ENCODE measurements around the gene ETFB. TPM values are rescaled to one million over a fixed set of nuclear protein-coding genes. Genes with fewer than 3 reads are reported as not detected.
A peak's percentile ranks its signal among the peaks of the same experiment; 100 is the strongest.

The ETFB gene
- total RNA-seq, 1 donor from 2014 or later = 70.6 TPM

GRCh38 chr19:51330366-51330765 is 35.8 kb downstream of the ETFB start:
- FAIRE-seq = no peak
- Histone ChIP-seq H3K36me3 (ENCODE audit: control insufficient read depth, insufficient read depth, low read length) (no peaks in the 10 kb centered on the region), H3K4me3 (ENCODE audit: low read depth, low read length) (no peak overlapping the region), H3K27me3 (ENCODE audit: control insufficient read depth, insufficient read depth, low read length) (peaks cover 2% of the 10 kb centered on the region)
- TF ChIP-seq, protein P1, sequence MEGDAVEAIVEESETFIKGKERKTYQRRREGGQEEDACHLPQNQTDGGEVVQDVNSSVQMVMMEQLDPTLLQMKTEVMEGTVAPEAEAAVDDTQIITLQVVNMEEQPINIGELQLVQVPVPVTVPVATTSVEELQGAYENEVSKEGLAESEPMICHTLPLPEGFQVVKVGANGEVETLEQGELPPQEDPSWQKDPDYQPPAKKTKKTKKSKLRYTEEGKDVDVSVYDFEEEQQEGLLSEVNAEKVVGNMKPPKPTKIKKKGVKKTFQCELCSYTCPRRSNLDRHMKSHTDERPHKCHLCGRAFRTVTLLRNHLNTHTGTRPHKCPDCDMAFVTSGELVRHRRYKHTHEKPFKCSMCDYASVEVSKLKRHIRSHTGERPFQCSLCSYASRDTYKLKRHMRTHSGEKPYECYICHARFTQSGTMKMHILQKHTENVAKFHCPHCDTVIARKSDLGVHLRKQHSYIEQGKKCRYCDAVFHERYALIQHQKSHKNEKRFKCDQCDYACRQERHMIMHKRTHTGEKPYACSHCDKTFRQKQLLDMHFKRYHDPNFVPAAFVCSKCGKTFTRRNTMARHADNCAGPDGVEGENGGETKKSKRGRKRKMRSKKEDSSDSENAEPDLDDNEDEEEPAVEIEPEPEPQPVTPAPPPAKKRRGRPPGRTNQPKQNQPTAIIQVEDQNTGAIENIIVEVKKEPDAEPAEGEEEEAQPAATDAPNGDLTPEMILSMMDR (IDR thresholded peaks at IDR 0.05; ENCODE audit: insufficient read depth, low read length, severe bottlenecking) = no peak
- no peak for DNase-seq (ENCODE audit: low read depth)

DNA sequence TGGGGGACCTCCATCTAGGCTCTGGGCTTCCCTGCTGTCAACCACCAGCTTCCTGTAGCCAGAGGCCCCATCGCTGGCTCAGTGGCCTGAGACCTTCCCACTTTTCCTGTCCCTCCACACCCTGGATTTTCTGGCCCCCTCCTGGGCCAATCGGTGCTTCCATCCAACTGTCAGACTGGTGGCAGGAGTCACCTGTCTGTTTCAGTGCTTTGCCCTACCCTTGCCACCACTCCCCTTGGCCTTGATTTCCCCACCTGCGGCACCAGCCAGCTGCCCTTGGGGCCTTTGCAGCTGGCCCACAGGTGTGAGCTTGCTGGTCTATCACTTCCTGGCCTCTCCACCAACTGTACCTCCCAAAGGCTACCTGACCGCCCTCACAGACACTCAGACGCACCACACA is 36.8 kb downstream of the ETFB start:
- no peaks in the 10 kb centered on the region for H3K36me3 ChIP-seq (ENCODE audit: control insufficient read depth, insufficient read depth, low read length)
- DNase-seq (ENCODE audit: low read depth) = no peak
- TF ChIP-seq, protein P1 (IDR thresholded peaks at IDR 0.05; ENCODE audit: insufficient read depth, low read length, severe bottlenecking) = no peak
- H3K4me3 ChIP-seq (ENCODE audit: low read depth, low read length) = no peak overlapping the region
- no peak for FAIRE-seq
- peaks cover 2% of the 10 kb centered on the region for H3K27me3 ChIP-seq (ENCODE audit: control insufficient read depth, insufficient read depth, low read length)

GRCh38 chr19:51327066-51328001 is 38.9 kb downstream of the ETFB start:
- TF ChIP-seq, protein P1 (IDR thresholded peaks at IDR 0.05; ENCODE audit: insufficient read depth, low read length, severe bottlenecking) = no peak
- DNase-seq (ENCODE audit: low read depth) (no peak), FAIRE-seq (no peak)
- no peak overlapping the region for H3K4me3 ChIP-seq (ENCODE audit: low read depth, low read length)
- peaks cover 2% of the 10 kb centered on the region for H3K27me3 ChIP-seq (ENCODE audit: control insufficient read depth, insufficient read depth, low read length)
- no peaks in the 10 kb centered on the region for H3K36me3 ChIP-seq (ENCODE audit: control insufficient read depth, insufficient read depth, low read length)

DNA sequence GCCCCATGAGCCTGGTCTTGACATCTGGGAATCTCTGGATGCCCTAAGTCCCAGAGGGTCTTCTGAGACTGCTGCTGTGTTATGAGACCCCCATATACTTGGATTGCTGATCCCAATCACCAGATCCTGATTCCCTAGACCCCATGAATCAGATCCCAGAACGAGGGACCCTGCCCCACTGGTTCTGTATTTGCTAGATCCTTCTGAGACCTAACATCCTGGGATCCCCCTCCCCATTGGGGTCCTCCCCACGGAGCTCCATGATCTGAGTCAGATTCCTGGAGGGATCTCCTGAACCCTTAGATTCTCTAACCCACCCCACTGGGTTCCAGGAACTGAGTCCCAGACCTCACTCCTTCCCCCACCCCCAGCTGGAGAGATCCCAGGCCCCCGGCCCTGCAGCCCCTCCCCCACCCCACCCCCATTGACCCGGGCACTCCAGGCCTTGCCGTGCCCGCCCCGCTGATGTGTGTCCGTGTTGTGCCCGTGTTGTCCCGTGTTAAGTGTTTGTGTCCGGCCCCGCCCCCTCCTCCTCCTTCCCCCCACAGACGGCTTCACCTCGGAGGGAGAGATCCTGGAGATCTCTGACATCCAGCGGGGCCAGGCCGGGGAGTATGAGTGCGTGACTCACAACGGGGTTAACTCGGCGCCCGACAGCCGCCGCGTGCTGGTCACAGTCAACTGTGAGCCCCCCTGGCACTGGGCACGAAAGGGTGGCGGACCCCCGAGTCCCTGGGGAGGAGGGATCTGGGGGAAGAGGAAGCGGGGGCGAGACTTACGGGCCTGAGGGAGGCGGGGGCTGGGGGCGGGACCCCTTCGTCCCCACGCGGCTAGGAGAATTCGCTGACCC is 39.7 kb downstream of the ETFB start:
- TF ChIP-seq, protein P1 (IDR thresholded peaks at IDR 0.05; ENCODE audit: insufficient read depth, low read length, severe bottlenecking) = no peak
- H3K27me3 ChIP-seq (ENCODE audit: control insufficient read depth, insufficient read depth, low read length) = peaks cover 2% of the 10 kb centered on the region
- H3K36me3 ChIP-seq (ENCODE audit: control insufficient read depth, insufficient read depth, low read length) = no peaks in the 10 kb centered on the region
- H3K4me3 ChIP-seq (ENCODE audit: low read depth, low read length) = no peak overlapping the region
- DNase-seq (ENCODE audit: low read depth) = no peak
- peak; percentile 40 for FAIRE-seq

DNA sequence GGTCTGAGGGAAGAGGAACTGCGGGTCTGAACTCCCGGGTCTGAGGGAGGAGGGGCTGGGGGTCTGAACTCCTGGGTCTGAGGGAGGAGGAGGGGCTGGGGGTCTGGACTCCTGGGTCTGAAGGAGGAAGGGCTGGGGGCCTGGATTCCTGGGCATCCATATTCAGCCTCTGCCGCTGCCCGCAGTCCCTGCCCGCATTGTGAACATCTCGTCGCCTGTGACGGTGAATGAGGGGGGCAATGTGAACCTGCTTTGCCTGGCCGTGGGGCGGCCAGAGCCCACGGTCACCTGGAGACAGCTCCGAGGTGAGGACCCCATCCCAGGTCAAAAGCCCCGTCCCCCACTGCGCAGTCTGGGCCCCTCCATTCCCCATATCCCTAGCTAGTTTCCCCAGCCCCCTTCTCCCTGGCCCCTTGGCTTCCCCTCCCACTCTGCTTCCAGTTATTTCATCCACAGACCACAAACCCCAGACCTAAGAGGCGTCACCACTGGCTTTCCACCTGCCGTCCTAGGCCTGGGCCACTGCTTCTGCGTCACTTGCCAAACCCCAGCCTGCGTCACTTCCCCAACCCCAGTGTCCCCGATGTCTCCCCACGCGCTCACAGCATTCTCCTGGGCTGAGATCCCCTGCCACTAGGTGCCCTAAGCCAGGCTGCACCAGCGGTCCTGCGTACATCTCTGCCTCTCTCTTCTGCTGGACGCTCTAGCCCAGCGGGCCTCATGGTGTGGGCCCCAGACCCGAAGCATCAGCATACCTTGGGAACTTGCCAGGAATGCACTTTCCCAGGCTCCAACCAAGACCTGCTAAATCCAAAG is 40.8 kb downstream of the ETFB start:
- DNase-seq (ENCODE audit: low read depth) (no peak), FAIRE-seq (no peak)
- Histone ChIP-seq H3K4me3 (ENCODE audit: low read depth, low read length) (no peak overlapping the region), H3K36me3 (ENCODE audit: control insufficient read depth, insufficient read depth, low read length) (no peaks in the 10 kb centered on the region), H3K27me3 (ENCODE audit: control insufficient read depth, insufficient read depth, low read length) (peaks cover 2% of the 10 kb centered on the region)
- TF ChIP-seq, protein P1 (IDR thresholded peaks at IDR 0.05; ENCODE audit: insufficient read depth, low read length, severe bottlenecking) = no peak
